Keratinocyte (primary cell): ENCODE data around the gene GLOD5. TPM values are rescaled to one million over a fixed set of nuclear protein-coding genes. Genes with fewer than 3 reads are reported as not detected.

ENCODE experiments used
- DNase-seq: peaks from one replicate; pipeline ENCODE4 v3.0.0-alpha.2; 2011; ENCODE audit warnings: low read depth, missing footprints, low spot score
- FAIRE-seq: peaks from 2 replicates; lab custom pipeline; 2011; peaks lifted over from hg19 to GRCh38; lab: Jason Lieb, UNC
- H2AFZ ChIP-seq: 2 replicates; pipeline ENCODE4 v1.6.0; 2012; ENCODE audit warnings: low read length, control low read depth, inconsistent platforms; ENCODE audit not compliant: control insufficient read depth
- H3K27ac ChIP-seq: 2 replicates; pipeline ENCODE4 v1.5.1; 2011; ENCODE audit warnings: low read length; ENCODE audit not compliant: control insufficient read depth, insufficient read depth
- H3K27me3 ChIP-seq: 3 replicates; pipeline ENCODE4 v1.6.0; 2011; ENCODE audit warnings: low read length; ENCODE audit not compliant: control insufficient read depth, insufficient read depth; ENCODE audit errors: extremely low read depth
- H3K36me3 ChIP-seq, 2 experiments: 2 replicates in 1 of 2; 3 replicates in 1 of 2; pipeline ENCODE4 v1.5.1; 2011; ENCODE audit warnings: low read length in 2 of 2, mild to moderate bottlenecking in 1 of 2; ENCODE audit not compliant: control insufficient read depth in 2 of 2, insufficient read depth in 2 of 2; ENCODE audit errors: extremely low read depth in 1 of 2
- H3K4me1 ChIP-seq: 3 replicates; pipeline ENCODE4 v1.5.1; 2011; ENCODE audit warnings: low read length; ENCODE audit not compliant: control insufficient read depth, insufficient read depth; ENCODE audit errors: extremely low read depth
- H3K4me2 ChIP-seq: 3 replicates; pipeline ENCODE4 v1.6.0; 2011; ENCODE audit warnings: low read depth, low read length; ENCODE audit not compliant: control insufficient read depth, insufficient read depth; ENCODE audit errors: extremely low read depth
- H3K4me3 ChIP-seq, 3 experiments: fragments of 200-600 bp in 1 of 3; sonication (generic) in 1 of 3; 2 replicates in 2 of 3; 3 replicates in 1 of 3; pipeline ENCODE4 v1.5.1; 2011 to 2016; ENCODE audit warnings: low read length in 3 of 3, mild to moderate bottlenecking in 3 of 3, control low read depth in 2 of 3, inconsistent platforms in 1 of 3, low read depth in 1 of 3, mixed read lengths in 1 of 3, mixed run types in 1 of 3, moderate library complexity in 1 of 3; ENCODE audit not compliant: control insufficient read depth in 2 of 3, insufficient read depth in 2 of 3; ENCODE audit errors: extremely low read depth in 1 of 3
- H3K79me2 ChIP-seq: 2 replicates; pipeline ENCODE4 v1.6.0; 2012; ENCODE audit warnings: low read length; ENCODE audit not compliant: control insufficient read depth, insufficient read depth
- H3K9ac ChIP-seq: 3 replicates; pipeline ENCODE4 v1.6.0; 2011; ENCODE audit warnings: low read length; ENCODE audit not compliant: control insufficient read depth, insufficient read depth; ENCODE audit errors: extremely low read depth
- H3K9me1 ChIP-seq: 3 replicates; pipeline ENCODE4 v1.6.0; 2011; ENCODE audit warnings: low read length; ENCODE audit not compliant: control insufficient read depth, insufficient read depth; ENCODE audit errors: extremely low read depth
- H3K9me3 ChIP-seq: 2 replicates; pipeline ENCODE4 v1.5.1; 2012; ENCODE audit warnings: low read depth, low read length; ENCODE audit not compliant: control insufficient read depth
- H4K20me1 ChIP-seq: 3 replicates; pipeline ENCODE4 v1.6.0; 2011; ENCODE audit warnings: low read length; ENCODE audit not compliant: control insufficient read depth, insufficient read depth; ENCODE audit errors: extremely low read depth
- EZH2 ChIP-seq: IDR thresholded peaks from one replicate; pipeline ENCODE4 v1.6.1; 2012; ENCODE audit warnings: inconsistent platforms, mild to moderate bottlenecking, low read length, moderate library complexity
- dilution Hi-C: fragments of 300-500 bp; cut with MboI; formaldehyde crosslinking; loops from one replicate; pipeline ENCODE4 v1.7.0; 2020; ENCODE audit warnings: low sequenced_read_pairs; ENCODE audit not compliant: extremely low pct_ligation_motif_present
- polyA plus RNA-seq, 5 experiments: library from polyadenylated mRNA; depleted of rRNA in 3 of 5; stranded (reverse) in 3 of 5; stranded (forward) in 1 of 5; unstranded in 1 of 5; fragments of >200 nt; gene quantifications; 1 replicate in 1 of 5; 2 replicates in 3 of 5; 3 replicates in 1 of 5; pipeline versions ENCODE4 v1.2.1 to v1.2.3, GENCODE V29; 2011 to 2012; ENCODE audit warnings: missing spikeins in 2 of 5, low read depth in 1 of 5, low replicate concordance in 1 of 5
- TF ChIP-seq, protein P1 (sequence below), 3 experiments: IDR thresholded peaks in 1 of 3; conservative IDR thresholded peaks in 1 of 3; optimal IDR thresholded peaks in 1 of 3; 2 replicates in 2 of 3; 3 replicates in 1 of 3; pipeline versions ENCODE3 to v1.5.1; 2011; ENCODE audit warnings: low read length in 3 of 3, mild to moderate bottlenecking in 3 of 3, moderate library complexity in 2 of 3, control low read depth in 1 of 3, inconsistent platforms in 1 of 3; ENCODE audit not compliant: insufficient read depth in 2 of 3; ENCODE audit errors: extremely low read depth in 1 of 3

The GLOD5 gene
- polyA plus RNA-seq, 1 donor (not counting 4 experiments of a cell fraction or from before 2014, with no cell fraction given): not detected

DNA sequence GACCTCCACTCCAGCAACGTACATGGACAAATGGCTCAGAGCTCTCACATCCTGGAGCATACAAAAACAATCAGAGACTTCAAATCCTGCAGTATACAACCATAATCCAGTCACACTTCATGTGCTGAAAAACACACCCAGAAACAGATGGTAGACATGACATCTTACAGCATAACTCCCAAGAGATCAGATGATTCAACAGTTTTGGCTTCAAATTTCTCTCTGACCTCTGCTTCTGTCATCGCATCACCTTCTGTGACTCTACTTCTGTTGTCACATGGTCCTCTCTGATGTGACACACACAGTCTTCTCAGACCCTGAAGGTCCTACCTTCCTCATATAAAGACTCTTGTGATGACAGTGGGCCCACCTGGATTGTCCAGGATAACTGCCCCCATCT is 46.5 kb upstream of the GLOD5 start:
- H3K9me3 ChIP-seq: no peaks in the 10 kb centered on the region
- H3K4me2 ChIP-seq: no peak overlapping the region
- H2AFZ ChIP-seq: no peak overlapping the region
- H4K20me1 ChIP-seq: no peaks in the 10 kb centered on the region
- no peak for FAIRE-seq
- no peaks in the 10 kb centered on the region for H3K79me2 ChIP-seq
- no peak overlapping the region for H3K4me3 ChIP-seq
- TF ChIP-seq EZH2: no peak
- TF ChIP-seq, protein P1, sequence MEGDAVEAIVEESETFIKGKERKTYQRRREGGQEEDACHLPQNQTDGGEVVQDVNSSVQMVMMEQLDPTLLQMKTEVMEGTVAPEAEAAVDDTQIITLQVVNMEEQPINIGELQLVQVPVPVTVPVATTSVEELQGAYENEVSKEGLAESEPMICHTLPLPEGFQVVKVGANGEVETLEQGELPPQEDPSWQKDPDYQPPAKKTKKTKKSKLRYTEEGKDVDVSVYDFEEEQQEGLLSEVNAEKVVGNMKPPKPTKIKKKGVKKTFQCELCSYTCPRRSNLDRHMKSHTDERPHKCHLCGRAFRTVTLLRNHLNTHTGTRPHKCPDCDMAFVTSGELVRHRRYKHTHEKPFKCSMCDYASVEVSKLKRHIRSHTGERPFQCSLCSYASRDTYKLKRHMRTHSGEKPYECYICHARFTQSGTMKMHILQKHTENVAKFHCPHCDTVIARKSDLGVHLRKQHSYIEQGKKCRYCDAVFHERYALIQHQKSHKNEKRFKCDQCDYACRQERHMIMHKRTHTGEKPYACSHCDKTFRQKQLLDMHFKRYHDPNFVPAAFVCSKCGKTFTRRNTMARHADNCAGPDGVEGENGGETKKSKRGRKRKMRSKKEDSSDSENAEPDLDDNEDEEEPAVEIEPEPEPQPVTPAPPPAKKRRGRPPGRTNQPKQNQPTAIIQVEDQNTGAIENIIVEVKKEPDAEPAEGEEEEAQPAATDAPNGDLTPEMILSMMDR (optimal IDR thresholded peaks at IDR 0.05 in 1 of 3, IDR thresholded peaks at IDR 0.05 in 1 of 3, conservative IDR thresholded peaks at IDR 0.05 in 1 of 3; ENCODE audit: extremely low read depth in 1 of 3, insufficient read depth in 2 of 3, low read length in 3 of 3): no peak
- no peaks in the 10 kb centered on the region for H3K9me1 ChIP-seq
- no peak overlapping the region for H3K9ac ChIP-seq
- dilution Hi-C loops: no loop called here
- DNase-seq: no peak
- H3K4me1 ChIP-seq: no peaks in the 10 kb centered on the region
- no peaks in the 10 kb centered on the region for H3K27me3 ChIP-seq
- no peak overlapping the region for H3K27ac ChIP-seq
- no peaks in the 10 kb centered on the region for H3K36me3 ChIP-seq

DNA sequence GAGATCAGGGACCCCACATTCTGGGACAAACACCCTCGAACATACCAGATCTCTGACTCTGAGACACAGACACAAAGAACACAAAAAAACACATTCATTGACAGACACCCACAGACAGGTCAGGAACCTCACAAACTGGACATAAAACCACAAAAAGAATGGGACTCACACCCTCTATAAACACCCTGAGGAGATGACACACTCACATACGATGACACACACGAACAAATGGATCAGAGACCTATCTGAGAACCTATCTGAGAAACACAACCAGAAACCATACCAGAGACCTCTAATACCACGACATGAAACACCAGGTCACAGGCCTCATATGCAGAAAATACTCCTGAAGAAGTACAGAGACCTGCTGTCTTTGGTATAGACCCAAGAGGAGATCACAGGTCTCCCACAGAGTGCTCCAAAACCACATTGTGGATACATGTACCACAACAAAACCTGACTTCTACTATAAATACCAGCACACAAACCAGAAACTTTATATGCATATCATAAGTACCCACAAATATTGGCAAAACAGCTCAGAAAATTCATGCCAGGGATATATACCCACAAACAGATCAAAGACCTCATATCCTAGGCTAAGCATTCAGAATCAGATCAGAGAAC is 45.6 kb upstream of the GLOD5 start:
- FAIRE-seq (no peak), DNase-seq (no peak)
- no peaks in the 10 kb centered on the region for H3K79me2 ChIP-seq
- H3K4me3 ChIP-seq: no peak overlapping the region
- no peak overlapping the region for H3K9ac ChIP-seq
- no peaks in the 10 kb centered on the region for H3K27me3 ChIP-seq
- no peak for TF ChIP-seq EZH2
- TF ChIP-seq, protein P1 (optimal IDR thresholded peaks at IDR 0.05 in 1 of 3, IDR thresholded peaks at IDR 0.05 in 1 of 3, conservative IDR thresholded peaks at IDR 0.05 in 1 of 3; ENCODE audit: extremely low read depth in 1 of 3, insufficient read depth in 2 of 3, low read length in 3 of 3): no peak
- dilution Hi-C loops: no loop called here
- H3K9me3 ChIP-seq: no peaks in the 10 kb centered on the region
- H3K27ac ChIP-seq: no peak overlapping the region
- no peaks in the 10 kb centered on the region for H4K20me1 ChIP-seq
- H3K9me1 ChIP-seq: no peaks in the 10 kb centered on the region
- no peak overlapping the region for H3K4me2 ChIP-seq
- H3K36me3 ChIP-seq: no peaks in the 10 kb centered on the region
- H2AFZ ChIP-seq: no peak overlapping the region
- H3K4me1 ChIP-seq: no peaks in the 10 kb centered on the region
